ENCODE measurements around the gene TXNRD2. TPM values are rescaled to one million over a fixed set of nuclear protein-coding genes. Genes with fewer than 3 reads are reported as not detected.
"Not testable (repeated sequence)": the region's sequence is repeated elsewhere in the genome, so short reads cannot be mapped to it uniquely, and the experiment has no call there.

TXNRD2 gene
- total RNA-seq, 1 experiment from 2014 or later = 38.2 TPM

DNA sequence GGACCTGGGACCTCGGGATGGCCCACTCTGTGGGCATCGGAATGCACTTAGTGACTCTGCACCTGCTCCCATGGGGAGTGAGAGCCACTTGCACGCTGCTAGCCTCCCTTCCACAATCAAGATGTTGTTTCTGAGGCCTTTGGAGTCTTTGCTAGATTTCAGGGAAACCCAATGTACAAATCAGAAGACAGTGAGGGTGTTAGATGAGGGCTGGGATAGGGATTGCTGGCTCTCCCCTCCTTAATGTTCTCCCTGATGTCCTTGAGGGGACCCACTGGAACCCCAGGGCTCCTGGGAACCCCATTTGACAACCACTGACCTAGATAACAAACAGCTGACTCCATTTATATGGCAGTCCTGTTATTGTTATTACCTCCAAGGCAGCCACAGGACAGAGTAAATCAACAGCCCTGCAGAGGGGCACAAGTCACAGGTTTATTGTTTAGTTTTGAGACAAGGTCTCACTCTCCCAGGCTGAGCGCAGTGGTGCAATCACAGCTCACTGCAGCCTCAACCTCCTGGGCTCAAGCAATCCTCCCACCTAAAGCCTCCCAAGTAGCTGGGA, 31.4 kb downstream of the TXNRD2 start:
- DNase-seq (ENCODE audit: extremely low read depth, low read depth) = no peak

DNA sequence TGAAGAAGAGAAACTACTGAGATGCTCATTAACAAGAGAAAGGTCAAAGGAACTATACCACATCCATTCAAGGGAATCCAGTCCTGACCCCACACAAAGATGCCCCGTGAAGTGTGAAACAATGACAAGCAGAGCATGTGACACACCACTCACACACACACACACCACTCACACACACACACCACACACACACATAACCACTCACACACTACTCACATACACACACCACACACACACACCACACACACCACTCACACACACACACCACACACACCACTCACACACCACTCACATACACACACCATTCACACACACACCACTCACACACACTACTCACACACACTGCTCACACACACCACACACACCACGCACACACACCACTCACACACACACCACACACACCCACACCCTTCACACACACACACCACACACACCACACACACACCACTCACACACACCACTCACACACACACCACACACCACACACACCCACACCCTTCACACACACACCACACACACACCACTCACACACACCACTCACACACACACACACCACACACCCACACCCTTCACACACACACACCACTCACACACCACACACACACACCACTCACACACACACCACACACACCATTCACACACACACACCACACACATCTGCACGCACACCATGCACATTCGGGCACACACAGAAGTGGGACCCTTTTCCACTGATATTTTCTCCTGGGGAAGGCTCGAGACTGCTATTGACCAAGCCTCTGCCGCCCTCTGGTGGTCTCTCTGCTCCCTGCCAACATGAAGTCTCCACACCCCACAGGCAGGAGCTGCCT, 32.1 kb downstream of the TXNRD2 start:
- peak; percentile 68 for DNase-seq (ENCODE audit: extremely low read depth, low read depth)

- not testable (repeated sequence) for DNase-seq (ENCODE audit: extremely low read depth, low read depth)
Measured at GRCh38 chr22:19907902-19908301, 33.7 kb downstream of the TXNRD2 start.

- DNase-seq (ENCODE audit: extremely low read depth, low read depth) = not testable (repeated sequence)
Measured at GRCh38 chr22:19906864-19907263, 34.8 kb downstream of the TXNRD2 start.

DNA sequence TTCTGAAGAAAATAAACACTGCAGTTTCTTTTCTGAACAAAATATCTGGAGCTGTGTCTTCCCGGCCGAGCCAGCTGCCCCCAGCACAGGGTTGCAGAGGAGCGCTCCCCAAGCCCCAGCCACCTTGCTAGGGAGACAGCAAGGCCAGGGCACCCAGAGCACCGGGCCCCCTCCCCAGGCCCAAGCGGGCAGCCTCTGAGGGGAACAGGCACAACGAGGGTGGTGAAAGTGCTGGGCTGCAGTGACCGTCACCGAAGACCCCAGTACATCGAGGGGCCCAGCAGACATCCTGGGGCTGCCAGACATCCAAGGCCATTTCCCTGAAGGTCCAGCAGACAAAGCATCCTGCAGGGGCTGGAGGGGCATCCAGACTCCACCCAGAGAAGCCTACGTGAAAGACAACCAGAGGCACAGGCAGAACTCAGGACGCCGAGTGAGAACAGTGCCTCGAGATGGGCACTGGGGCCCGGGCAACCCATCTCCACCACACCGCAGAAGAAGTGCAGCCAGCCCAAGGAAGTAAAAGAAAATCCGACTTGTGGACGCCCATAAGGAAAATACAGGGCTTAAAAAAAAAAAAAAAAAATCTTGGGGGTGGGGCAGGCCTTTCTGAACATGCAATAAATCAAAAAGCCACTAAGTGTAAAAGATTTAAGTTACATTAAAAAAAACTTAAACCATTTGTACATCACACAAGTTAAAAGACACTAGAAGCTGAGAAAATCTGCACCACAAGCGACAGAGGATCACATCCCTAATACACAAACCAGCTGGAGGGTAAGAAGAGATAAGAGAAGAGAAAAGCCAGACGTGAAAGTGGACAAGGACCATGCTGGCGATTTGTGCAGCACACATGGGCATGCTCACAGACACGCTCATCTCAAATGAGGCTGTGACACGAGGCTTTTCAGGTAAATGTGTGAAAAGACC, 36.0 kb downstream of the TXNRD2 start:
- no peak for DNase-seq (ENCODE audit: extremely low read depth, low read depth)

DNA sequence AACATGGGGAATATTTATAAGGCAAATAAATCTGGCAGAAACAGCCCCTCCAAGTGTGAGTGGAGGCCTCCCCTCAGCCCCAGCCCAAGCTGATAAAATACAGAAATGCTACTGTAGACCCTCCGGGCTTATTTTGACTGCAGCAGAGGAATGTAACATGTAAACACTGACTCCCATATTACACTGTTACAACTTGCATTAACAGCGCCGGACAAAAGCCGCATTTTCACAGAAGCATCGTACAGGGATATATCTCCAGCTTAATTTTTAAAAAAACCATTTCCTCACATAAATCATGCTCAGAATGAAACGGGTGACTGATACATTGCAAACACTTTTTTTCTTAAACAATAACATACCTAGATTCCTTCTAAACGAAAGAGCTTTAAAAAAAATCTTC, 36.7 kb downstream of the TXNRD2 start:
- peak; percentile 34 for DNase-seq (ENCODE audit: extremely low read depth, low read depth)

DNA sequence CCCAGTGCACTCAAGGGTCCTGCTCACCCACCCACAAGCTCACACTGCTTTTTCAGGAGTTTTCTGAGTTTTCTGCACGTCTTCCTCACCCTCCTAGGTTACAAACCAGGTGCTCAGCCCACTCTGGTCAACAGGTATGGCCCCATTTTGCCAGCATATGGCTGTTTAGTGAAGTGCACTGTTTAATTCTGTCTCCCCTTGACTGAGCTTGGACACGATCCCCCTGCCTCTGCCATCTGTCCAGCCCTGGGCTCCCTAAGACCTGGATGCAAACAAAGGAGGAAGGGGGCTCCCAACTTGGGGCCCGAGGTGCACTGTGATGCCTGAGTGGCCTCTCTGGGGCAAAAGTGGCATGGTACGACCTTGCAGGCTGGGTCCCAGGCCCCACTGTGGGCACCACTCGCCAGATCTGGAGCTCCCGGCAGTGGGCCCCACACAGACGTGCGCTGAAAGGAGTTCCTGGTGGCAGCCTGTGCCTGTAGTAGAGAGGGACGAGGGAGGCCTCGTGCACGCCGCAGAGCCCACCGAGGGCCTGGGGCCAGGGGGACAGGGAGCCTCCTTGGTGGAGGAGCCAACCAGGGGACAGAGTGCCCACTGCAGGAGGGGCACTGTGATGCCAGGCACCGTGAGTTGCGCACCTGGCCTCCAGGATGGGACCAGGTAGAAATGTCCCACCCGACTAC, 37.3 kb downstream of the TXNRD2 start:
- DNase-seq (ENCODE audit: extremely low read depth, low read depth) = no peak

- no peak for DNase-seq (ENCODE audit: extremely low read depth, low read depth)
Measured at GRCh38 chr22:19903513-19903912, 38.1 kb downstream of the TXNRD2 start.

- DNase-seq (ENCODE audit: extremely low read depth, low read depth) = no peak
Measured at GRCh38 chr22:19903031-19903430, 38.6 kb downstream of the TXNRD2 start.

GRCh38 chr22:19902245-19902715, 39.3 kb downstream of the TXNRD2 start:
- DNase-seq (ENCODE audit: extremely low read depth, low read depth) = no peak

DNA sequence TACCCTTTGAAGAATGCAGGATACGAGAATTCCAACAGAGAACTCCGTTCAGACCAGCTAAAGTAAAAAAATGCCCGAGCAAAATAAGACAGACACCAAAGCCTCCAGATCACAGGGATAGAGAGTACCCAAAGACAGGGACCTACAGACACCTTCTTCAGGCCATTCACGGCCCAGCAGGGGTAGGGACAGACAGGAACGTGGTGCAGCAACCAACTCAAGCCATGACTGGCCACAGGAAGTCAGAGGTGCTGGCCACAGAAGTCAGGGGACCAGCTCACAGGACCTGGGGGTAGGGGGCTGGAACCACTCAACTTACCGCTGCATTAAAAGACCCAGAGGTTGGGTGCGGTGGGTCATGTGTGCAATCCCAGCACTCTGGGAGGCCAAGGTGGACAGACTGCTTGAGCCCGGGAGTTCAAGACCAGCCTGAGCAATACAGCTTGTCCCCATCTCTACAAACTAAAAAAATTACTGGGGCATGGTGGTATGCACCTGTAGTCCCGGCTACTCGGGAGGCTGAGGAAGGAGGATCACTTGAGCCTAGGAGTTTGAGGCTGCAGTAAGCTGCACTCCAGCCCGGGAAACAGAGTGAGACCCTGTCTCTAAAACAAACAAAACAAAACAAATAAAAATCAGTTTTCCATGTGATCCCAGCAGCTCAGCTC, 39.9 kb downstream of the TXNRD2 start:
- no peak for DNase-seq (ENCODE audit: extremely low read depth, low read depth)

GRCh38 chr22:19900707-19901436, 40.7 kb downstream of the TXNRD2 start:
- DNase-seq (ENCODE audit: extremely low read depth, low read depth) = no peak

DNA sequence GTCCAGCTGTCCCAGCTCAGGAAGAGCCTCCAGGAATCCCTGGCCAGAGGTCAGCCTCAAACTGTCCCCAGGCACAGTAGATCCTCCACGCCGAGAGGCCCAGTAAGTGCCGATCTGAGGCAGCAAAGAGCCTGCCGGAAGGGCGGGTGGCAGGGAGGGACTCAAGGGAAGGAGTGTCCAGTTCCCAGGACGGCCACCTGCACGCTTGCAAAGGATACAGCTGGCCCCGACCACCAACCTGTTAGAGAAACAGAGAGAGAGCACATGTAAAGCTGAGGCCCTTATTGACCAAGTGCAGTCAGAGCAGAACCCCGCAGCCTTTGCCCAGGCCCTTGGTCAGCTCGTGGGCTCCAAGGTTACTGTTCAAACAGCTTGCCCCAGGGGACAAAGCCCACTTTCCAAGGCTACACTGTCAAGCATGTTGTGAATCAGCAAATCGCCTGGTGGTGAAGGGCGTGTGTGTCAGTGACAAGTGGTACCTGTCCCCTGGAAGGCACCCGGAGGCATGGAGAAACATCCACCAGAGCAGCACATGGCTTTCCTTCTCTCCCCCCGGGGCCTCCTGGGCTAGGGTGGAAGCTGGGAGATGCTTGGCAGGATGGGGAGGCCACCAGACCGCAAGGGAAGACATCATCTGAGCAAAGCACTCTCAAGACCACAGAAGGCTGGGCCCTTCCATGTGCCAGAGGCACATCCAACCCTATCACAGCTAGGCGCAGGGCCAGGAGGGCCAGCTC, 42.6 kb downstream of the TXNRD2 start:
- no peak for DNase-seq (ENCODE audit: extremely low read depth, low read depth)

- no peak for DNase-seq (ENCODE audit: extremely low read depth, low read depth)
Measured at GRCh38 chr22:19898145-19898544, 43.5 kb downstream of the TXNRD2 start.

DNA sequence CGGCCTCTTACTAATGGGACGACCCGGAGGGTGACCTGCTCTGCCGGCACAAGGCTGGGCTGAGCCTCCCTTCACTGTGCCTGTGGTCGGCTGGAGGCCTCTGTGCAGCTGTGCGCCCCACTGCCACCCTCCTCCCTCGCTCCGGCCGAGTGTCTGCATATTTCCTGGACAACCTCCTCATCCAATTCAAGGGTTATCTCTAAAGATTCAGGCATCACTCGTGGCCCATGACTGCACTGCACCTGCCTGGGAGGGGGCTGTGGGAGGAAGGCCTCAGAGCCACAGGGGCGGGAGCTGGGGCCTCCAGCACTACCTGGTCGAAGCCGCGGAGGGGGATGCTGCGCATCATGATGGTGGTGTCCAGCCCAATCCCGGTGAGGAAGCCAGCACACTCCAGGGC, 43.9 kb downstream of the TXNRD2 start:
- DNase-seq (ENCODE audit: extremely low read depth, low read depth) = no peak

DNA sequence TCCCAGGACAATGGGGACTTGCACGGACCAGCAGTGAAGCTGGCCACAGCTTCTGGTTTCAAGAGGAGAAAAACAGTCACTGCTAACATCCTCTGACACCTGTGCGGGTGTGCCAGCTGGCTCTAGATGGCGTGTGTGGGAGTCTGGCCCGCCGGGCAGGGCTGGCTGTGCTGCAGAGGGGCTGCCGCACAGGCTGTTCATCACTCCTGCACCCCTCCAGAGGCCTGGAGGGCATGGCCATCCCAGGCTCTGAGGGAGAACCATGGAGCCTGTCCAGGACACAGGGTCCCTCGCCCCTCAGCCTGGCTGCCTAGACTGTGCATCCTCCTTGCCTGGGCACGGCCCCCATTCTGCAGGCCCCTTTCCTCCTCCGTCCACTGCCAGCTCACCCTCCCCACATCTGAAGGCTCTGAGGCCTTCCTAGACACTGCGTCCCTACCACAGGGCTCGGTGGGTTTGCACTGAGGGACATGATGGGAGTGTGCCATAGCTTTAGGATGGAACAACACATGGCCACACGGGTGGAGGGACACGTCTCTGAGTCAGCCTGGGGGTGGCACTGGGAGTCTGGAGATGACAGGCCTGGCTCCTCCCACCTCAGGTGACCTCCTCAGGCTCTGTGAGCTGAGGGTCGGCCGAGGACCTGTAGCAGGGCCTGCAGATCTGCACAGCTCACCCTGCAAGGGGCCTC, 44.8 kb downstream of the TXNRD2 start:
- DNase-seq (ENCODE audit: extremely low read depth, low read depth) = no peak

DNA sequence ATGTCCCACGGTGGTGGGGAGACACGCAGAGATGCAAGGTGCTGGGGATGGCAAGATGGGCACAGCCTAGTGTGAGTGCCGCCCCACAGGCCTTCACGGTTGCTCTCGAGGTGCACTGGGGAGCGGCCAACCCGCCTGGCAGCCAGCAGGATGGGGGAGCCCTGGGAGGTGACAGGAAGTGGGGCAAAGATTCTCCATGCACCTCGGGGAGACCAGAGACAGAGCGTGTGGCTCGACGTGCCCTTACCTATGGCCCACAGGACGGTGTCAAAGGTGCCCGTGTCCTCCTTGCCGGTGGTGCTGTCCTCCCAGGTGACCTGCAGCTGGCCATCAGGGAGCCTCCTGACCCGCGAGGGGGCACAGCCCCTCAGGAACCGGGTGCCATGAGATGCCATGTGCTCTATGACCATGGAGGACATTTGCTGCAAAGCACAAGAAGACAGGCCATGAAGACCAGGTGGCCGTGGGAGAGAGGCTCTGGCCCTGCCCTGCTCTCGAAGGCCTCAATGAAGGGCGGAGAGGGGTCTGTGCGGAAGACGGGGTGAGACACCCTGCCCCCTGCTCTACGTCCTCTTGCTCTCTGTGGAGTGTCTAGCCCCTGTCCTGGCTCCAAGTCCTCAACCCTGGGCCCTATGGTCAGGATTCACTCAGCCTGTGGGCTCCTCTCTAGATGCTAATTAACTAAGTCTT, 46.3 kb downstream of the TXNRD2 start:
- DNase-seq (ENCODE audit: extremely low read depth, low read depth) = no peak

All from NCI-H460 (cell line).